Dendritic cell treated with granulocyte-macrophage colony-stimulating factor and Interleukin-4, amounts not matched to agents 40 ng/mL and 50 ng/mL, for 4 days (primary cell): ENCODE data around the gene RBCK1.
A peak's percentile ranks its signal among the peaks of the same experiment; 100 is the strongest.

Experiments
- H3K27ac Mint-ChIP-seq: one replicate; pipeline ENCODE4 v1.8.0; 2022; ENCODE audit warnings: mild to moderate bottlenecking, mixed read lengths
- H3K27me3 Mint-ChIP-seq: one replicate; pipeline ENCODE4 v1.8.0; 2022; ENCODE audit warnings: mild to moderate bottlenecking, mixed read lengths
- H3K36me3 Mint-ChIP-seq: one replicate; pipeline ENCODE4 v1.8.0; 2022; ENCODE audit warnings: low read depth, mixed read lengths
- H3K4me1 Mint-ChIP-seq: one replicate; pipeline ENCODE4 v1.8.0; 2022; ENCODE audit warnings: low read depth, mixed read lengths
- H3K4me3 Mint-ChIP-seq: one replicate; pipeline ENCODE4 v1.8.0; 2022; ENCODE audit warnings: mild to moderate bottlenecking, moderate library complexity, mixed read lengths
- H3K9me3 Mint-ChIP-seq: one replicate; pipeline ENCODE4 v1.8.0; 2022; ENCODE audit warnings: mixed read lengths
- intact Hi-C: fragments of 100-400 bp; cut with micrococcal nuclease; formaldehyde crosslinking; loops from one replicate; pipeline ENCODE4 v1.15.0; 2022

The RBCK1 gene

DNA sequence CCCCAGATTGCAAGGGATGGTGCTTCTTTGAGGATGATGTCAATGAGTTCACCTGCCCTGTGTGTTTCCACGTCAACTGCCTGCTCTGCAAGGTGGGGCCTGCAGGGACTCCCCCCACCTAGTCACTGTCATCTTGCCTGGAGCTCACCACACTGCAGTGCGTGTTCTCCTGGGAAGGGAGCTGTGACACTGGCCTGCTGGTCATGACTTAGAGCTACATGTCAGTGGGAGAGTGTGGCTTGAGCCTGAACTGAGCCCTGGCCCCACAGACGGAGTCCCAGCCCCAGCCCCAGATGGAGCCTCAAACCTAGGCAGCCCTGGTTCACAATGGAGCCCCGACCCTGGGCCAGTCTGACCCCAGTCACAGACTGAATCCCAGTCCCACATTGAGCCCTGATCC, 19.3 kb downstream of the RBCK1 start:
- Mint-ChIP-seq H3K27ac (no peak overlapping the region), H3K27me3 (no peaks in the 10 kb centered on the region), H3K9me3 (no peaks in the 10 kb centered on the region), H3K4me1 (peaks cover 5% of the 10 kb centered on the region), H3K4me3 (no peak overlapping the region), H3K36me3 (peaks cover 97% of the 10 kb centered on the region)
- intact Hi-C loops: no loop called here

DNA sequence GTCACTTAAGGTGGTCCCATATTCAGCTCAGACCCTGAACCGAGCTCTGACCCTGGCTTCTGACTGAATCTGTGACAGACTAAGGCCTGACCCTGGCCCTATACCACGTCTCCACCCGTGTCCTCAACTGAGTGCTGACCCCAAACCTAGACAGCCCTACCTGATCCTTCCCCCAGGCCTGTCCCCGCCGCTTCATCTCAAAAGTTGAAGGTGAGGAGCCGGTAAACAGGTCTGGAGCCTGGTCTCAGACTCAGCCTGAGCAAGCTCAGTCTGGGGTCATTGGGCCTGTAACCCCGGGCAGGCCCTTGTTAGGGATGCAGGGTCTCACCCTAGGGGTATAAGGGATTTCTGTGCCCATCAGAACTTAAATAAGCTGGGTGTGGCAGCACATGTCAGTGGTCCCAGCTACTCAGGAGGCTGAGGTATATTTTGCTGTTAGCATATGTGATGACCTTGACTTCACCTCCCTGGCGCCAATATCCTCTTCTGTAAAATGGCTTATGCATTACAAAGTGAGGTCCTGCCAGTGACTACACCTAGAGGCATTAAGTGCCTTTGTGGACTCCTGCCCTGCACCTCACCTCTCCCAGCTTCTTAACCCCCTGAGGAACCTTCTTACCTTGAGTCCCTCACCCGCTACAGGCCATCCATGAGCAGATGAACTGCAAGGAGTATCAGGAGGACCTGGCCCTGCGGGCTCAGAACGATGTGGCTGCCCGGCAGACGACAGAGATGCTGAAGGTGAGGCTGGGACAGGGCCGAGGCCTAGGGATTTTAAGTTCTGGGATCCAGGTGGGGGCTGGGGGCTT, 20.0 kb downstream of the RBCK1 start:
- H3K27me3 Mint-ChIP-seq: no peaks in the 10 kb centered on the region
- H3K9me3 Mint-ChIP-seq: no peaks in the 10 kb centered on the region
- intact Hi-C loops: no loop called here
- H3K36me3 Mint-ChIP-seq: peaks cover 97% of the 10 kb centered on the region
- H3K4me3 Mint-ChIP-seq: no peak overlapping the region
- no peak overlapping the region for H3K27ac Mint-ChIP-seq
- H3K4me1 Mint-ChIP-seq: peaks cover 5% of the 10 kb centered on the region

DNA sequence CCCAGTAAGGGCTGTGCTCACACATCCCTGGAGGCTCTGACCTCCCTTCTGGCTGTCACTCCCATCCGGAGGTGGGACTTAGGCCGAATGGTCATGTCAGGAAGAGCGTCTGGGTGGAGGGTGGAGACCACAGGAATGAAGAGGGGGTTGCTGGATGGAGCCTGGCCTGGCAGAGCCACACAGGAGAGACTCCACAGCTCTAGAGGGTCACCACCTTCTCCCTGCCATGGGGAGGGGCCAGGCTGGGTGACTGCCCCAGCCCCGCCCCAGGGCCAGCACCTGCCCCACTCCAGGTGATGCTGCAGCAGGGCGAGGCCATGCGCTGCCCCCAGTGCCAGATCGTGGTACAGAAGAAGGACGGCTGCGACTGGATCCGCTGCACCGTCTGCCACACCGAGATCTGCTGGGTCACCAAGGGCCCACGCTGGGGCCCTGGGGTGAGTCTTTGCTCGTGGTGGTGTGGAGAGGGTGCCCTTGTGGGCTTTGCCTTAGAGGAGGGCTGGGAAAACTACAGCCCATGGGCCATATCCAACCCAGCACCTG, 20.6 kb downstream of the RBCK1 start:
- peaks cover 9% of the 10 kb centered on the region for H3K4me1 Mint-ChIP-seq
- H3K27me3 Mint-ChIP-seq: no peaks in the 10 kb centered on the region
- H3K36me3 Mint-ChIP-seq: peaks cover 99% of the 10 kb centered on the region
- H3K27ac Mint-ChIP-seq: no peak overlapping the region
- no peak overlapping the region for H3K4me3 Mint-ChIP-seq
- H3K9me3 Mint-ChIP-seq: no peaks in the 10 kb centered on the region
- intact Hi-C loops: no loop called here

DNA sequence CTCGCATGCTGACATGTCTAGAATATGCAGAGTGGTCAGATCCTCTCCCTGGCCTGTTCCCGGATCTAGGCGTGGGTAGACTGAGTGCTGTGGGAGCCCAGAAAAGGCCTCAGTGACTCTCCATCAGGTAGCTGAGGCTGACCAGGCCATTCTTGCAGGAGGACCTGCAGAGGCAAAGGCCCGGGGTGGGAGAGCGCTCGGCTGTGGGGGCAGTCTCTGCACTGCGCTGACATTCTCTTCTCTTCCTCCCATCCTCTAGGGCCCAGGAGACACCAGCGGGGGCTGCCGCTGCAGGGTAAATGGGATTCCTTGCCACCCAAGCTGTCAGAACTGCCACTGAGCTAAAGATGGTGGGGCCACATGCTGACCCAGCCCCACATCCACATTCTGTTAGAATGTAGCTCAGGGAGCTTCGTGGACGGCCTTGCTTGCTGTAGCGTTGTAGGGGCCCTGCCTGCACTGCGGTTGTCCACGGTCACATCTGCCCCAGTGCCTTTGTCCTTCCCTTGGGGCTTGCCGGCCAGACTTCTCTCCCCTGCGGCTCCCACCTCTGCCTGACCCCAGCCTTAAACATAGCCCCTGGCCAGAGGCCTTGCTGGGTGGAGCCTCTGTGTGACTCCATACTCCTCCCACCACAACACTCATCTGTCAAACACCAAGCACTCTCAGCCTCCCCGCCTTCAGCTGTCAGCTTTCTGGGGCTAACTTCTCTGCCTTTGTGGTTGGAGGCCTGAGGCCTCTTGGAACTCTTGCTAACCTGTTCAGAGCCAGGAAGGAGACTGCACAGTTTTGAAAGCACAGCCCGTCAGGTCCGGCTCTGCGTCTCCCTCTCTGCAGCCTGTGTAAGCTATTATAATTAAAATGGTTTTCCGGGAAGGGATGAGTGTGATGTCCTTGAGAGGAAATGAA, 22.2 kb downstream of the RBCK1 start:
- no peak overlapping the region for H3K27ac Mint-ChIP-seq
- peaks cover 100% of the 10 kb centered on the region for H3K36me3 Mint-ChIP-seq
- peaks cover 19% of the 10 kb centered on the region for H3K4me1 Mint-ChIP-seq
- no peaks in the 10 kb centered on the region for H3K27me3 Mint-ChIP-seq
- intact Hi-C loops: loop anchor here (2.0 kb wide), 1 partner anchor 76 kb away; no protein-coding TSS in a partner anchor
- H3K4me3 Mint-ChIP-seq: no peak overlapping the region
- no peaks in the 10 kb centered on the region for H3K9me3 Mint-ChIP-seq

DNA sequence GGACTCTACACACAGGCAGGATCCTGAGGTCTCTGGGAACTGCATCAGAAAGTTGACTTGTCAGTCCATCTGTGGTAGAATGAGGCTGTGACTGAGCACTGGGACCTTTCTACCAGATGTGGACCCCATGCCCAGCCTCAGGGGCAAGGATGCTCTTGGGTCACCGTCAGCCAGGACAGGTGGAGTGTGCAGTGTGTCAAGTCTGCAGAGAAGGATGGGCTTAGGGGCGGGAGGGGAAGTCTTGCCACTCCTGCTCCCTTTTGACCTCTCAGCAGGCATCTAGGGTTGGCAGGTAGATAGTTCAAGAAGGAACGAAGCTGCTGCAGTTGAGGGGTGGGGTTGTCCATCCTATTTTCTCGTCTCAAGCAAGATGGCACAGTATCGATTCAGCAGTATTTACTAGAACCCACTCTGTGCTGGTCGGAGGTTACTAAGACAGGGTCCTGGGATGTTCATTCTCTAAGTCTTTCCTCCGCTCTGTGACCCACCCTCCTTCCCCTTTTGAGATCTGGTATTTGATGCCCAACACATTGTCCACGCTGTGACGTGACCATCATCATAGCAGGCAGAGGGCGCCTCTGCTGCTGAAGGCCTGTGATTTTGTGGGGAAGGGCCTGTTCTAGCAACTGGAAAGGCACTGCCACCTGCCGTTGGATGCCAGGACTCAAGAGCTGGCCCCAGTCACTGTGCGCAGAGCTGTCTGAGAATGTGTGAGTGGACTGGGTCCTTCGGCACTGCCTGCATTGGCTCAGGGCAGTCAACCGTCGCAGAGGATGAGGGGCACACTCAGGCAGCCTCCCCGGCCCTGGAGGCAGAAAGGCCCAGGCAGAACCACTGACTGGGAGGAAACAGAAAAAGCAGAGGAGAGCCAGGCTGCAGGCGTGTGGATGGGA, 23.2 kb downstream of the RBCK1 start:
- Mint-ChIP-seq H3K36me3 (peaks cover 100% of the 10 kb centered on the region), H3K27ac (no peak overlapping the region), H3K4me3 (no peak overlapping the region), H3K9me3 (no peaks in the 10 kb centered on the region), H3K4me1 (peaks cover 19% of the 10 kb centered on the region), H3K27me3 (no peaks in the 10 kb centered on the region)
- intact Hi-C loops: loop anchor here (2.0 kb wide), 1 partner anchor 76 kb away; no protein-coding TSS in a partner anchor

DNA sequence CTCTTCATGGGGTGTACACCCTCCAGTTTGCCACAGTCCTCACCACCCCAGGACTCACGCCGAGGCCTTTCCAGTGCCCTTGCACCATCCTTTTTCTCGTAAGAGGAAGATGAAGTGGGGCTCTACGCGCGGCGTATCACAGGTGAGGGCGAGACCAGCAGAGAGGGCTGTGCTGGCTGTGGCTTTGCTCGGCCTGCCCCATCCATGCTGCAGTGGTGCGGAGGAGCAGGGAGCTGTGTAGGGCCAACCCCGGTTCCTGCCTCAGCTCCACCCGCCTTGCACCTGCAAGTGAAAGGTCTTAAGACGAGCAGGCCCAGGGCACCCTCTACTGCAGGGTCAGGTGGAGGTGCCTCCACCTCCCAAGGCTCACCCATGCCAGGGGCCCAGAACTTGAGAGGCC, 24.1 kb downstream of the RBCK1 start:
- intact Hi-C loops: no loop called here
- no peak overlapping the region for H3K27ac Mint-ChIP-seq
- peaks cover 19% of the 10 kb centered on the region for H3K4me1 Mint-ChIP-seq

DNA sequence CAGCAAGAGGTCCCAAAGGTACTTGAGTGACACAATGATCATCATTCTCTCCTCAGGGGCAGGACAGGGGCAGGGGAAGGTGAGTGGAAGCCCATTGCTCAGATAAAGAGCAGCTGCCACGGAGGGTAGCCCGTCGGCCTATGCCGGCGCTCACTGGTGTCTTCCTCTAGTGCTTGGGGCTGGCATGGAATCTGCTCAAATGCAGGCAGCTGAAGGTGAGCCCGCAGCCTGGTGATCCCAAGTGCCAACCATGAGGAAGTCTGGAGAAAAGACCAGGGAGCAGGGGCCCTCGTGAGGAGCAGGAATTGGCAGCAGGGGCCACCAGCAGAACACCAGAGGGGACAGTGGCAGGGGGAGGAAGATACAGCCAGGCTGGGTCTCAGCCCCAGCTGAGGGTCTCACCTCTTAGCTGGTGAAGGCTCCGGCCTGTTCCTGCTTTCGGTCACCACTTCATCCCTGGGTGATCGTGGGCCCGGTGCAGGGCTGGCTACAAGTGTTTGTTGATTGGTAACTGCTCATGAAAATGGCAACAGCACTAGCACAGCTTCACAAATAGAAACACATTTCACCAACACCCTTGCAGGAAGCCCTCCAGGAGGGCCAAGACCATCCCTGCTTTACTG, 24.7 kb downstream of the RBCK1 start:
- intact Hi-C loops: no loop called here
- Mint-ChIP-seq H3K36me3 (peaks cover 100% of the 10 kb centered on the region), H3K9me3 (no peaks in the 10 kb centered on the region), H3K4me1 (peaks cover 20% of the 10 kb centered on the region), H3K27me3 (no peaks in the 10 kb centered on the region), H3K4me3 (no peak overlapping the region), H3K27ac (peak overlapping the region; percentile 28)

More for the DNA sequence above, 24.1 kb downstream of the RBCK1 start:
- peaks cover 100% of the 10 kb centered on the region for H3K36me3 Mint-ChIP-seq
- no peak overlapping the region for H3K4me3 Mint-ChIP-seq
- no peaks in the 10 kb centered on the region for H3K9me3 Mint-ChIP-seq
- no peaks in the 10 kb centered on the region for H3K27me3 Mint-ChIP-seq

DNA sequence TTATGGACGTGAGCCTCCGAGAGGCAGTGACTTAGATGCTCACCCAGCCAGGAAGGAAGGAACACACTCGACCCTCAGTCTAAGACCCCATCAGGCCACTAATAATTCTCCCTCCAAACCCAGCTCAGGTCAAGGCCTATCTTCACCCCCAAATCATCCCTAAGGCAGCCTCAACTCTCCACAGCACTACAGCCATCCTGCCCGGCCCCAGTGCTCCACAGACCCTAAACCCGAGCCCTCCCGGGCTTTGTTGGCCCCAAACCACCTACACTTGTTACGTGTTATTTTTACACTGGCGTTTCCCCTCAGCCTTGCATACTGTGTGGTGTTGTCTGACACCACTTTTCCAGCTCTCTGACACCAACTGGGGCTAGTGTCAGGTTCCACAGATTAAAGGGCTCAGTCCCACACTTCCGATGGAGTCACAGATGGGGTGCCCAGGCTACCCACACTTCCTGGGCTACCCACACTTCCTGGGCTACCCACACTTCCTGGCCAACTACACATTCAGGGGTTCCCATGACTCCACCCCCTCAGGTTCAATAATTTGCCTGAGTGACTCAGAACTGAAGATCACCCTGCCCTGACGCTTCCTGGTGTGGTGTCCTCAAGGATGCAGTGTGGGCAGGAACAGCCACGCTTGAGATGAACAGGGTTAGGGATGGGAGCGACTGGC, 25.3 kb downstream of the RBCK1 start:
- Mint-ChIP-seq H3K36me3 (peaks cover 100% of the 10 kb centered on the region), H3K4me3 (no peak overlapping the region), H3K27me3 (no peaks in the 10 kb centered on the region), H3K9me3 (no peaks in the 10 kb centered on the region), H3K27ac (peak overlapping the region; percentile 28), H3K4me1 (peaks cover 27% of the 10 kb centered on the region)
- intact Hi-C loops: no loop called here

DNA sequence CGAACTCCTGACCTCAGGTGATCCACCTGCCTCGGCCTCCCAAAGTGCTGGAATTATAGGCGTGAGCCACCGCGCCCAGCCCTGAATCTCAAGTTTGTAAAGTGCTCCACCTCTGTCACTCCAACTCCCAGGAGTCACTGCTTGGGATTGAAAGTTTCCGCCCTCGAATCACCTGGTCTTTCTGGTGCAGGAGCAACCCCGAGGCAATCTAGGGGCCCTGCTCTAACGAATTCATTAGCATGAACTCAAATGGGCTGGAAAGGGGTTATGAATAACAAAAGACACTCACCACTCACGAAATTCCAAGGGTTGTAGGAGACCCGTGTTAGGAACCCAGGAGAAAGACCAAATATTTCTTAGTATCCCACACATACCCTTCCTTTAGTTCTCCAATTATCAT, 26.1 kb downstream of the RBCK1 start:
- Mint-ChIP-seq H3K9me3 (no peaks in the 10 kb centered on the region), H3K36me3 (peaks cover 100% of the 10 kb centered on the region), H3K4me3 (no peak overlapping the region), H3K27ac (no peak overlapping the region), H3K4me1 (peaks cover 35% of the 10 kb centered on the region), H3K27me3 (no peaks in the 10 kb centered on the region)
- intact Hi-C loops: no loop called here

DNA sequence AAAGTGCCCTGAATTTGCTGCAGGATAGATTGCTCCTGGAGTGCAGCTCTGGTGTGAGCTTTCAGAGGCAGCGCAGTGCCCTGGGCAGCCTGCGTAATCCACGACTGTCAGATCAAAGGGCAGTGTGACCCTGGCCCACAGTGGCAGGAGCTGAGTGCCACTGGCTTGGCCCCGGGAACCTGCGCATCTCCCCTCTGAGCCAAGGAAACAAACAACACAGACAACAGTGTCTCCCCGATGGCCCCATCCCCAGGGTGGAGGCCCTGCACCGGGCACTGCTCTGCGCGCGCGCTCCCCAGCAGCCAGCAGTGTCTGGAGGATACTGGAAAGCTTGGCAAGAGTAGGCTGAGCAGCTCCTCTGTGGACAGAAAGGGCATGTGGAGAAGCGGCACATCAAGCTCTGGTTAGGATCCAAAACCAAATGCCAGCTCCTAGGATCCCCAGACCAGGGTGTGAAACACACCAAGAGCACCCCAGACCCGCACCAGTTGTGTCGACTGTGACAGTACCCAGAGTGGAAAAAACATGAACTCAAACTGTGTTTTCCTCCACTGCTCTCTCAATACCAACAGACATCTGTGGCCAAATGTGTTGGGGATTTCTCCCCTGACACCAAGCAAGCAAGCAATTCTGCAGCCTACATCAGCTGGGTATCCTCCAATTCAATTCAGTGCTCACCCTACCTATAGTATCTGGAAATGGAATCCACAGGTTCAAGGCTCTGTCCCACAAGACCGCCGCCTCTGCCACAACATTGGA, 26.7 kb downstream of the RBCK1 start:
- intact Hi-C loops: no loop called here
- H3K4me1 Mint-ChIP-seq: peaks cover 41% of the 10 kb centered on the region
- peaks cover 100% of the 10 kb centered on the region for H3K36me3 Mint-ChIP-seq
- no peaks in the 10 kb centered on the region for H3K9me3 Mint-ChIP-seq
- no peak overlapping the region for H3K4me3 Mint-ChIP-seq
- H3K27ac Mint-ChIP-seq: no peak overlapping the region
- no peaks in the 10 kb centered on the region for H3K27me3 Mint-ChIP-seq

DNA sequence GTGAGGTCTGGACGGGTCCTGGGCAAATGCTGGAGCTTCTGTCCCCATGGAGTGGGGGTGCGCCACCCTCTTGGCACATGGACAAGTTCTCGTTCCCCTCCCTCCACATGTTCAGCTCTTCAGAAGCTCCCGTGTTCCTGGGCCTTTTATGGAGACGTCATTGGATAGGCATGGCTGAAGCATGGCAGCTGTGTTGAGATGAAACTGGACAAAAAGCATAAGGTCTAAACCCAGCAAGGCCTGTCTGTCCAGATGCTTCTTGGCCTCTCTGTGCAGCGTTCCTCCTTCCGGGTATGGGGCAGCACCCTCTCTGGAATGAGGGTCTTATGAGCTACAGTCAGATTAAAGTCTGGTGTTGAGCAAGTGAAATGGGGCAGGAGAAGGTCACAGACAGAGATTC, 27.5 kb downstream of the RBCK1 start:
- intact Hi-C loops: no loop called here
- Mint-ChIP-seq H3K36me3 (peaks cover 100% of the 10 kb centered on the region), H3K4me1 (peaks cover 45% of the 10 kb centered on the region), H3K4me3 (no peak overlapping the region), H3K27me3 (no peaks in the 10 kb centered on the region), H3K27ac (no peak overlapping the region), H3K9me3 (no peaks in the 10 kb centered on the region)

DNA sequence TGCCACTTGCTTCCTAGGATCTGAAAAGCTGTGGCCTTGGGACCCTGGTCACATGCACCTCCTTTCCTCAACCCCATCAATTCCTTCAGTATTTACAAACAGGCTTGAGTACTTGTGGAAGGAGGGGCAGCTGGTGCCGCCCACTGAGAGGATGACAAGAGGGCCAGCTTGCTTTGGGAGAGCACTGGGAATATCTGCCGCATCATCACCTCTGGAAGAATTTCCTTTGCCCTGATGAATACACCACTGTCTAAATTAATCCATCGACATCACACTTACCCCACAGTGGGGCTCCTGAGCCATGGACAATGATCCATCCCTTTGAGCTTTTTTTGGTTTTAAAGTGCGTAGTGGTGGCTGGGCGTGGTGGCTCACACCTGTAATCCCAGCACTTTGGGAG, 28.4 kb downstream of the RBCK1 start:
- Mint-ChIP-seq H3K36me3 (peaks cover 100% of the 10 kb centered on the region), H3K4me3 (no peak overlapping the region), H3K27me3 (no peaks in the 10 kb centered on the region), H3K4me1 (peaks cover 40% of the 10 kb centered on the region), H3K9me3 (no peaks in the 10 kb centered on the region), H3K27ac (no peak overlapping the region)
- intact Hi-C loops: no loop called here
